H9 (cell line): ENCODE results near the gene MGAT4A. TPM values are rescaled to one million over a fixed set of nuclear protein-coding genes. Genes with fewer than 3 reads are reported as not detected.

Experiments
- DNase-seq: peaks from one replicate; pipeline ENCODE4 v3.0.0-alpha.2; 2017
- H2AFZ ChIP-seq: one replicate; pipeline ENCODE4 v1.6.1; 2013; ENCODE audit warnings: mild to moderate bottlenecking, low read length, control low read depth, moderate library complexity
- H2AK5ac ChIP-seq: 2 replicates; pipeline ENCODE4 v1.6.1; 2013; ENCODE audit warnings: low read length, control low read depth, mixed read lengths; ENCODE audit not compliant: insufficient read length
- H2BK120ac ChIP-seq: one replicate; pipeline ENCODE4 v1.6.1; 2013; ENCODE audit warnings: low read depth, mild to moderate bottlenecking, low read length, control low read depth, inconsistent platforms; ENCODE audit not compliant: poor library complexity, severe bottlenecking
- H2BK12ac ChIP-seq: 2 replicates; pipeline ENCODE4 v1.6.1; 2013; ENCODE audit warnings: low read length, control low read depth, mixed read lengths, low read depth; ENCODE audit not compliant: insufficient read length
- H2BK15ac ChIP-seq: 2 replicates; pipeline ENCODE4 v1.6.1; 2013; ENCODE audit warnings: low read depth, low read length, control low read depth
- H2BK20ac ChIP-seq: one replicate; pipeline ENCODE4 v1.6.1; 2013; ENCODE audit warnings: low read depth, mild to moderate bottlenecking, low read length, control low read depth, inconsistent platforms; ENCODE audit not compliant: poor library complexity, severe bottlenecking
- H2BK5ac ChIP-seq: 2 replicates; pipeline ENCODE4 v1.6.1; 2013; ENCODE audit warnings: low read length, control low read depth, mixed read lengths; ENCODE audit not compliant: insufficient read length
- H3K14ac ChIP-seq: 2 replicates; pipeline ENCODE4 v1.6.1; 2013; ENCODE audit warnings: low read length, control low read depth; ENCODE audit not compliant: insufficient read depth
- H3K18ac ChIP-seq: 2 replicates; pipeline ENCODE4 v1.6.1; 2013; ENCODE audit warnings: low read depth, mild to moderate bottlenecking, mixed read lengths, low read length, control low read depth; ENCODE audit not compliant: insufficient read length
- H3K23ac ChIP-seq: 2 replicates; pipeline ENCODE4 v1.6.1; 2013; ENCODE audit warnings: low read length, control low read depth, mixed read lengths, low read depth; ENCODE audit not compliant: insufficient read length
- H3K23me2 ChIP-seq: 2 replicates; pipeline ENCODE4 v1.6.1; 2013; ENCODE audit warnings: low read depth, mild to moderate bottlenecking, mixed read lengths, low read length, control low read depth; ENCODE audit not compliant: insufficient read length, poor library complexity, severe bottlenecking
- H3K27ac ChIP-seq: 2 replicates; pipeline ENCODE4 v1.5.1; 2013; ENCODE audit warnings: low read length, control low read depth, mixed read lengths, low read depth; ENCODE audit not compliant: insufficient read length
- H3K27me3 ChIP-seq: 2 replicates; pipeline ENCODE4 v1.6.1; 2013; ENCODE audit warnings: low read length, control low read depth, inconsistent platforms; ENCODE audit not compliant: insufficient read depth
- H3K4ac ChIP-seq: 2 replicates; pipeline ENCODE4 v1.6.1; 2013; ENCODE audit warnings: low read depth, mild to moderate bottlenecking, control low read depth, inconsistent platforms, low read length, moderate library complexity
- H3K4me1 ChIP-seq: 2 replicates; pipeline ENCODE4 v1.6.1; 2013; ENCODE audit warnings: low read length, control low read depth, inconsistent platforms; ENCODE audit not compliant: insufficient read depth
- H3K4me2 ChIP-seq: 2 replicates; pipeline ENCODE4 v1.6.1; 2013; ENCODE audit warnings: low read length, control low read depth, mixed read lengths; ENCODE audit not compliant: insufficient read length, insufficient read depth
- H3K56ac ChIP-seq: 2 replicates; pipeline ENCODE4 v1.6.1; 2013; ENCODE audit warnings: low read depth, mild to moderate bottlenecking, mixed read lengths, low read length, control low read depth; ENCODE audit not compliant: insufficient read length
- H3K79me1 ChIP-seq: 2 replicates; pipeline ENCODE4 v1.6.1; 2013; ENCODE audit warnings: low read depth, mild to moderate bottlenecking, moderate library complexity, low read length, control low read depth, inconsistent platforms; ENCODE audit not compliant: insufficient read depth, poor library complexity, severe bottlenecking
- H3K79me2 ChIP-seq: 2 replicates; pipeline ENCODE4 v1.6.1; 2013; ENCODE audit warnings: low read length, control low read depth, inconsistent platforms; ENCODE audit not compliant: insufficient read depth
- H3K9ac ChIP-seq: 2 replicates; pipeline ENCODE4 v1.6.1; 2013; ENCODE audit warnings: low read length, control low read depth, mixed read lengths; ENCODE audit not compliant: insufficient read length; ENCODE audit errors: extremely low read depth
- H3K9me3 ChIP-seq: one replicate; pipeline ENCODE4 v1.6.1; 2013; ENCODE audit warnings: low read depth, low read length, inconsistent platforms; ENCODE audit not compliant: control insufficient read depth
- H3T11ph ChIP-seq: one replicate; pipeline ENCODE4 v1.6.1; 2013; ENCODE audit warnings: mild to moderate bottlenecking, low read length, control low read depth, inconsistent platforms
- H4K20me1 ChIP-seq: one replicate; pipeline ENCODE4 v1.6.1; 2013; ENCODE audit not compliant: control insufficient read depth, insufficient read length, insufficient read depth
- H4K5ac ChIP-seq: 2 replicates; pipeline ENCODE4 v1.6.1; 2013; ENCODE audit warnings: low read depth, mild to moderate bottlenecking, mixed read lengths, low read length, control low read depth; ENCODE audit not compliant: insufficient read length
- H4K8ac ChIP-seq: replicated peaks from 2 replicates; pipeline ENCODE4 v1.6.1; 2013; ENCODE audit warnings: low read length, control low read depth, mixed read lengths, low read depth; ENCODE audit not compliant: insufficient read length
- H4K91ac ChIP-seq: 2 replicates; pipeline ENCODE4 v1.6.1; 2013; ENCODE audit warnings: low read depth, mild to moderate bottlenecking, moderate library complexity, mixed read lengths, low read length, control low read depth; ENCODE audit not compliant: insufficient read length
- H3K27ac Mint-ChIP-seq, 3 experiments: 2 replicates in 2 of 3; 3 replicates in 1 of 3; pipeline ENCODE4 v1.8.0; 2020 to 2021; ENCODE audit warnings: mixed read lengths in 3 of 3, mild to moderate bottlenecking in 1 of 3, moderate library complexity in 1 of 3
- H3K27me3 Mint-ChIP-seq: 2 replicates; pipeline ENCODE4 v1.8.0; 2021; ENCODE audit warnings: low read depth, mild to moderate bottlenecking, moderate library complexity, mixed read lengths
- H3K36me3 Mint-ChIP-seq, 3 experiments: 2 replicates in 2 of 3; 3 replicates in 1 of 3; pipeline ENCODE4 v1.8.0; 2020 to 2021; ENCODE audit warnings: low read depth in 3 of 3, mixed read lengths in 3 of 3; ENCODE audit not compliant: insufficient read depth in 1 of 3
- H3K4me1 Mint-ChIP-seq, 2 experiments: 2 replicates each; pipeline ENCODE4 v1.8.0; 2020; ENCODE audit warnings: mixed read lengths in 2 of 2
- H3K4me3 Mint-ChIP-seq, 2 experiments: 2 replicates in 1 of 2; 3 replicates in 1 of 2; pipeline ENCODE4 v1.8.0; 2020 to 2021; ENCODE audit warnings: mild to moderate bottlenecking in 2 of 2, mixed read lengths in 2 of 2, moderate library complexity in 1 of 2
- H3K9me3 Mint-ChIP-seq, 2 experiments: 2 replicates in 1 of 2; 3 replicates in 1 of 2; pipeline ENCODE4 v1.8.0; 2020; ENCODE audit warnings: mild to moderate bottlenecking in 2 of 2, mixed read lengths in 2 of 2, moderate library complexity in 1 of 2
- WGBS: extraction: QIAGEN DNeasy Blood & Tissue Kit; methylation state at CpG from one replicate; pipeline ENCODE4 v1.1.7; 2013; ENCODE audit warnings: missing lambda C conversion rate, low lambda C conversion rate, mixed read lengths; ENCODE audit not compliant: insufficient read length; ENCODE audit errors: extremely low coverage; 5-methylcytosine and 5-hydroxymethylcytosine counted together
- total RNA-seq: library from RNA; stranded (reverse); gene quantifications from 2 replicates; pipeline ENCODE4 v1.2.1, GENCODE V29; 2021
- TF ChIP-seq, protein P1 (sequence below): fragments of 200-600 bp; sonication (generic); conservative IDR thresholded peaks from 3 replicates; pipeline ENCODE4 v1.8.0; 2021; ENCODE audit warnings: antibody characterized with exemption, mild to moderate bottlenecking

Gene MGAT4A
- total RNA-seq, 1 experiment from 2014 or later, result 3.5 TPM

DNA sequence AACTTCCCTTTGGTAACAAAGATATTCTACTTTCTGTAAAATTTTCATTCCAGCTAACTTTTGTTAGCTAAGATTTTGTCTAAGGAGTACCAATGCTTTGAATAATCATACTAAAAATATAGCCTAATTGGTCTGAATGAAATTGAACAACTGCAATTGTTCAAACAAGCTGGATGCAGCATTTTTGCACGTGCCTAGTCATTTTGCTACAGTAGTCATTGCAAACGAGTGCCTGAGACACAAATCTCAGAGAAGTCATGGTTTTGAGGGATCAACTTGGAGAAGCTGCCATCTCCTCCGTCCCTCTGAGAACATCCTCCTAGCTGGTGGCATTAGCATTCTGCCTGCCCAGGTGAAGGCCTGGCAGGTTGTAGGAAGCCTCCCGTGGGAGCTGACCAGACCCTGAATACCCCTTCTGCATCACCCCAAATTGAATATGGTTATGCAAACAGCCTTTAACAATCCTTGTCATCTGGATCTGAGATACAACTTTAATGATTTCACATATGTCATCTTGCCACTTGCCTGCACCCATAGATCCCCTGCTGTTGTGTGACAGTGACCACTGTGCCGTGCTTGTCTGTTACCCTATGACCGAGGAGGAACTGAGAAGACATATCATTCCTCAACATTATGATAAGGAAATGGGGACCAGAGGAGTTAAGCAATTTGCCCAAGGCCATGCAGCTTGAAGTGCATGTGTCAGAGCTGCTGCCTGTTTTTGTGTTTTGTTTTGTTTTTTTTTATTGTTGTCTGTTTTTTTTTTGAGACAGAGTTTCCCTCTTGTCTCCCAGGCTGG, 29.1 kb upstream of the MGAT4A start:
- Histone ChIP-seq H2AFZ (no peak overlapping the region), H2BK12ac (no peak overlapping the region), H3K4me2 (no peak overlapping the region), H2BK5ac (no peak overlapping the region), H3K18ac (no peak overlapping the region), H2BK15ac (no peak overlapping the region), H4K91ac (no peak overlapping the region), H2AK5ac (no peak overlapping the region), H3K9ac (no peak overlapping the region), H4K5ac (no peak overlapping the region), H3K56ac (no peak overlapping the region), H3T11ph (no peak overlapping the region), H2BK120ac (no peak overlapping the region), H4K20me1 (no peaks in the 10 kb centered on the region), H3K14ac (no peak overlapping the region), H3K4me1 (no peaks in the 10 kb centered on the region), H4K8ac (no peak overlapping the region), H3K9me3 (no peaks in the 10 kb centered on the region), H3K79me1 (no peaks in the 10 kb centered on the region), H3K27ac (no peak overlapping the region), H3K79me2 (no peaks in the 10 kb centered on the region), H3K23ac (no peak overlapping the region), H3K23me2 (no peaks in the 10 kb centered on the region), H3K4ac (no peak overlapping the region), H2BK20ac (no peak overlapping the region), H3K27me3 (no peaks in the 10 kb centered on the region)
- TF ChIP-seq, protein P1, sequence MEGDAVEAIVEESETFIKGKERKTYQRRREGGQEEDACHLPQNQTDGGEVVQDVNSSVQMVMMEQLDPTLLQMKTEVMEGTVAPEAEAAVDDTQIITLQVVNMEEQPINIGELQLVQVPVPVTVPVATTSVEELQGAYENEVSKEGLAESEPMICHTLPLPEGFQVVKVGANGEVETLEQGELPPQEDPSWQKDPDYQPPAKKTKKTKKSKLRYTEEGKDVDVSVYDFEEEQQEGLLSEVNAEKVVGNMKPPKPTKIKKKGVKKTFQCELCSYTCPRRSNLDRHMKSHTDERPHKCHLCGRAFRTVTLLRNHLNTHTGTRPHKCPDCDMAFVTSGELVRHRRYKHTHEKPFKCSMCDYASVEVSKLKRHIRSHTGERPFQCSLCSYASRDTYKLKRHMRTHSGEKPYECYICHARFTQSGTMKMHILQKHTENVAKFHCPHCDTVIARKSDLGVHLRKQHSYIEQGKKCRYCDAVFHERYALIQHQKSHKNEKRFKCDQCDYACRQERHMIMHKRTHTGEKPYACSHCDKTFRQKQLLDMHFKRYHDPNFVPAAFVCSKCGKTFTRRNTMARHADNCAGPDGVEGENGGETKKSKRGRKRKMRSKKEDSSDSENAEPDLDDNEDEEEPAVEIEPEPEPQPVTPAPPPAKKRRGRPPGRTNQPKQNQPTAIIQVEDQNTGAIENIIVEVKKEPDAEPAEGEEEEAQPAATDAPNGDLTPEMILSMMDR, result no peak
- Mint-ChIP-seq H3K4me3 (no peak overlapping the region), H3K27me3 (no peaks in the 10 kb centered on the region; the same call in 1 of the 2 replicates), H3K27ac (no peak overlapping the region), H3K9me3 (no peaks in the 10 kb centered on the region), H3K36me3 (no peaks in the 10 kb centered on the region), H3K4me1 (no peaks in the 10 kb centered on the region)
- WGBS, result no CpG with 5 or more reads among the region's 6 CpGs
- DNase-seq, result no peak
